ENCODE data around the gene IKZF4.
A peak's percentile ranks its signal among the peaks of the same experiment; 100 is the strongest.

Gene IKZF4

GRCh38 chr12:56080556-56081138 lies 59.8 kb downstream of the IKZF4 start:
- Histone ChIP-seq H3K4me1 (peaks cover 28% of the 10 kb centered on the region), H3K27ac (no peak overlapping the region), H3K9me3 (no peaks in the 10 kb centered on the region), H3K9ac (no peak overlapping the region), H3K4me3 (peak overlapping the region; percentile 66; the same call in 1 of the 2 replicates), H3K4me2 (peak overlapping the region; percentile 91), H3K36me3 (no peaks in the 10 kb centered on the region), H3K27me3 (peaks cover 42% of the 10 kb centered on the region), H4K20me1 (no peaks in the 10 kb centered on the region)
- TF ChIP-seq Cebpa-rat (IDR thresholded peaks at IDR 0.05), result no peak

DNA sequence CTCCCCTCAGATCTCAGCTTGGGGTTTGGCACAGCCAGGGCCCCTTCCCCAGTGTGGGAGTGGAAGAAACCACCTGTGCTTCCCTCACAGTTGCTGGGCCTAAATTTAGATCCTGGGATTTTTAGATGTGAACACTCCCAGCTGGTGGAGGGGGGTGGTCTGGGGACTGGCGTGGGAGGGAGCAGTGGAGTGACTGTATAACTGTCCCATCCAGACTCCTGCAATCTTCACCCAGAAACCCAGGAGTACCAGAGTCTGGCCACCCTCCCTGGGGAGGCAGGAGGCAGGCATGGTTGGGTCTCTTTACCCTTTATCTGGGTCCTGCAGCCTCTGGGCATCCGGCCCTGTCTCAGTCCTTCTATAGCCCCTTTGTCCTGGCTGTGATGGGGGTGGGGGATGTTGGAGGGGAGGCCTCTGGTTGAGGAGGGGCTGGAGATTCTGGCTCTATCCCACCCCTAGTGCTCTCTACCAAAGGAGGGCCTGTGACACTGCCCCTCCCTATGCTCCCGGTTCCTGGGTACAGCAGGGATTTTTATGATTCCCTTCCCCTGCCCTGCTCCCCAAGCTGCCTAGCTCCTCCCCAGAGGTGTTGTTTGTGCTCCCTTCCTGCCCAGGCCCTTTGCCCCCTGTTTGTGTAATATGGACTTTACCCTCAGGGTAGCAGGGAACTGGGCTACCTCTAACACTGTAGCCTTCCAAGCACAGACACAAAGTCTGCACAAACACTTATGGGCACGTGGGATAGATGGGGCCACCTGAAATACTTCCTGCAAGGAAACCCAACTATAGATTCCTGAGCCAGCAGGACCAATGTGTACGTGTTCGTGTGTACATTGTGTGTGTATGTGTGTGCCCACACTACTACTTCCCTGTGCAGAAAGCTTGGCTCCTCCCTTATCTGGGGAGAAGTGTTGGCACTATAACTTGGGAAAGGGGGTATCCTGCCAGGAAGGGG lies 60.8 kb downstream of the IKZF4 start:
- H3K36me3 ChIP-seq, result no peaks in the 10 kb centered on the region
- no peak overlapping the region for H3K27ac ChIP-seq
- H3K9me3 ChIP-seq, result no peaks in the 10 kb centered on the region
- H3K9ac ChIP-seq, result no peak overlapping the region
- H3K4me1 ChIP-seq, result peaks cover 28% of the 10 kb centered on the region
- peak overlapping the region; percentile 39 for H3K4me2 ChIP-seq
- no peaks in the 10 kb centered on the region for H4K20me1 ChIP-seq
- TF ChIP-seq Cebpa-rat (IDR thresholded peaks at IDR 0.05), result no peak
- peaks cover 42% of the 10 kb centered on the region for H3K27me3 ChIP-seq
- H3K4me3 ChIP-seq, result no peak overlapping the region

GRCh38 chr12:56082382-56082781 lies 61.5 kb downstream of the IKZF4 start:
- no peak overlapping the region for H3K9ac ChIP-seq
- no peaks in the 10 kb centered on the region for H3K9me3 ChIP-seq
- peaks cover 28% of the 10 kb centered on the region for H3K4me1 ChIP-seq
- no peak overlapping the region for H3K27ac ChIP-seq
- no peak overlapping the region for H3K4me2 ChIP-seq
- H3K4me3 ChIP-seq, result no peak overlapping the region
- TF ChIP-seq Cebpa-rat (IDR thresholded peaks at IDR 0.05), result no peak
- no peaks in the 10 kb centered on the region for H3K36me3 ChIP-seq
- H3K27me3 ChIP-seq, result peaks cover 42% of the 10 kb centered on the region
- no peaks in the 10 kb centered on the region for H4K20me1 ChIP-seq

DNA sequence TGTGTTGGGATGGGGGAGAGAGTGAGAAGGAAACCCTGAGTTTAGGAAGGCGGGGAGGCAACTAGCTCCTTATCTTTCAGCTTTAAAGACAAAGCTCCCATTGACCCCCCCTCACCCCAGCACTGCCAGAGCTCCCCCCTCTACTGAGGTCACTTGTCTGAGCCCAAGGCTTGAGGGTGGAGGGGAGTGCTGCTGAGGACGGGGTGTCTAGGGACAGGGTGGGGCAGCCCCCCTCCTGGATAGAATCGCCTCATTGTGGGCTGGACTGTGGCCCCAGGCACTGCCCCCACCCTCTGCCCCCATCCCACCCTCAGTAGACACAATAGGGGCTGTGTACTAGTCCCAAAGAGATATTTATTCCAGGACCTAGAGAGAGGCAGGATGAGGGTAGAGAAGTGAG lies 62.1 kb downstream of the IKZF4 start:
- no peaks in the 10 kb centered on the region for H3K9me3 ChIP-seq
- H3K27me3 ChIP-seq, result peaks cover 41% of the 10 kb centered on the region
- H4K20me1 ChIP-seq, result no peaks in the 10 kb centered on the region
- H3K9ac ChIP-seq, result no peak overlapping the region
- H3K36me3 ChIP-seq, result no peaks in the 10 kb centered on the region
- TF ChIP-seq Cebpa-rat (IDR thresholded peaks at IDR 0.05), result no peak
- no peak overlapping the region for H3K27ac ChIP-seq
- no peak overlapping the region for H3K4me3 ChIP-seq
- peaks cover 28% of the 10 kb centered on the region for H3K4me1 ChIP-seq
- H3K4me2 ChIP-seq, result no peak overlapping the region

- TF ChIP-seq Cebpa-rat (IDR thresholded peaks at IDR 0.05), result no peak
- Histone ChIP-seq H3K9me3 (no peaks in the 10 kb centered on the region), H3K4me1 (peaks cover 16% of the 10 kb centered on the region), H3K36me3 (no peaks in the 10 kb centered on the region), H3K27ac (no peak overlapping the region), H3K4me3 (no peak overlapping the region), H4K20me1 (no peaks in the 10 kb centered on the region), H3K27me3 (peaks cover 20% of the 10 kb centered on the region), H3K4me2 (no peak overlapping the region), H3K9ac (no peak overlapping the region)
Observed at GRCh38 chr12:56084958-56085543, 64.2 kb downstream of the IKZF4 start.

DNA sequence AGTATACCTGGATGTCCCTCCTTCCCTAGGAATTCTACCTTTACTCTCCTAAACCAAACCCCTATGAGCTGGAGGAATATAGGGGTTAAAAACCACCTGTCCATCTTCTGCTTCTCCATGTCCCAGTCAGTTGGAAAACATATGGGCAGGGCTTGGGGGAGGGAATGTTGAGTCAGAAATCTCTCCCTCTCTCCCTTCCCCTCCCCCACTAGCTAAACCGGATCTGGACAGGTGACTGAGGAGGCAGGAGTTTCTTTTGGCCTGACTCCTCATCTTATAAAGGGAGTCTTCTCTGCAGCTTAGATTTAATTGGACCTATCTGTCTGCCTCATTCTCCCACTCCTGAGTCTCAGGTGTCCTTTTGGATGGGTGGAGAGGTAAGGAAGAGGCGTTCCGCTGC lies 65.3 kb downstream of the IKZF4 start:
- Histone ChIP-seq H3K9me3 (no peaks in the 10 kb centered on the region), H4K20me1 (no peaks in the 10 kb centered on the region), H3K9ac (no peak overlapping the region), H3K4me2 (no peak overlapping the region), H3K27me3 (peaks cover 10% of the 10 kb centered on the region), H3K4me3 (no peak overlapping the region), H3K36me3 (no peaks in the 10 kb centered on the region), H3K27ac (no peak overlapping the region), H3K4me1 (peaks cover 5% of the 10 kb centered on the region)
- no peak for TF ChIP-seq Cebpa-rat (IDR thresholded peaks at IDR 0.05)

- Histone ChIP-seq H3K27ac (no peak overlapping the region), H3K4me2 (no peak overlapping the region), H3K9me3 (no peaks in the 10 kb centered on the region), H3K4me1 (peaks cover under 1% of the 10 kb centered on the region; the same call in 1 of the 2 replicates), H4K20me1 (no peaks in the 10 kb centered on the region), H3K4me3 (no peak overlapping the region), H3K9ac (no peak overlapping the region), H3K27me3 (peaks cover 5% of the 10 kb centered on the region; the same call in 1 of the 2 replicates), H3K36me3 (no peaks in the 10 kb centered on the region)
- no peak for TF ChIP-seq Cebpa-rat (IDR thresholded peaks at IDR 0.05)
Observed at GRCh38 chr12:56086608-56087007, 65.8 kb downstream of the IKZF4 start.

DNA sequence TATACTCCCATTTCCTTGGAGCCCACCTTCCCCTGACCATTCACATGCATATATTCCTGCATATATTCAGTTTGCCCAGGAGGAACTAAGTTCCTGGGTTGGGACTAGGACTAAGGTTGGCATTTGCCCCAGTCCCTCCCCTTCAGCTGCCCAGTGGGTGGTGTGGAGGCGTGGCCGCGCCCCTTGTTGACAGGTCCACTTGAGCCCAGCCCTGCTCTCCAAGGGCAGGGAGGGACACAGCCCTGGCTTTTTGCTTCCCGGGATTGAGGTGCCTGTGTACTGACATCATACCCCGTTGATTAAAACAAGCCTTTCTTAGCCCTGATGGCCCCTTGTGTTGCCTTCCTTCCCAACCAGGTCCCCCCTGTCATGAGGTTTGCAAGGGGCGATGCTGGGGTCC lies 66.4 kb downstream of the IKZF4 start:
- H3K4me2 ChIP-seq, result no peak overlapping the region
- no peak overlapping the region for H3K4me3 ChIP-seq
- H3K27ac ChIP-seq, result no peak overlapping the region
- no peaks in the 10 kb centered on the region for H3K36me3 ChIP-seq
- H3K9ac ChIP-seq, result no peak overlapping the region
- H3K9me3 ChIP-seq, result no peaks in the 10 kb centered on the region
- no peaks in the 10 kb centered on the region; the same call in 1 of the 2 replicates for H3K27me3 ChIP-seq
- no peak for TF ChIP-seq Cebpa-rat (IDR thresholded peaks at IDR 0.05)
- no peaks in the 10 kb centered on the region for H4K20me1 ChIP-seq
- H3K4me1 ChIP-seq, result no peaks in the 10 kb centered on the region
